ENCODE results near the gene EXOC2. TPM values are rescaled to one million over a fixed set of nuclear protein-coding genes. Genes with fewer than 3 reads are reported as not detected.
A peak's percentile ranks its signal among the peaks of the same experiment; 100 is the strongest.

Gene EXOC2
- total and polyA plus RNA-seq, 10 of the 15 experiments (the other 5 are each of a cell fraction or from before 2014, with no cell fraction given), result 8.7 to 32.8 (median 20.7) TPM

DNA sequence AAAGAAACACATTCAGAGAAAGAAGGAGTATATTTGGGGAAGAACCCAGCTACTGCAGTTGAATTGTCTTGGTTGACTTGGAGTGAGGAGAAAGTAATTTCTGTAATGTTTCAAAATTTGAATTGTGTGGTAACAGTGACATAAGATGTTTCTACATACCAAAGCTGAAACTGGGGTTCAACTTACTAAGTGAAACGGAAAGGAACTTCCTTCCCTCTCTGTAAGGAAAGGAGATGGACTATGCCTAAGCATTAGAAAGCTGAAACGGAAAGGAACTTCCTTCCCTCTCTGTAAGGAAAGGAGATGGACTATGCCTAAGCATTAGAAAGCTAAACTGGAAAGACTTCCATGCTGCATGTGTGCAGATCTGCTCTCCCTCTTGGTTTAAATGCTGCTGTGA, 82.1 kb downstream of the EXOC2 start:
- no peak for DNase-seq (ENCODE audit: low read depth, low spot score)
- no TSS peak for BruUV-seq (replicated peaks)
- Histone ChIP-seq H3K9me3 (replicated peaks; ENCODE audit: control insufficient read depth, insufficient read depth, low read length) (no peaks in the 10 kb centered on the region), H3K4me2 (ENCODE audit: control insufficient read depth, insufficient read depth) (no peak overlapping the region), H3K27me3 (replicated peaks in 1 of 2; ENCODE audit: control insufficient read depth in 2 of 2, insufficient read depth in 2 of 2, low read length in 1 of 2) (no peaks in the 10 kb centered on the region), H3K79me2 (ENCODE audit: control insufficient read depth, insufficient read depth, low read length) (no peaks in the 10 kb centered on the region), H3K4me3 (no peak overlapping the region), H3K36me3 (ENCODE audit: control insufficient read depth in 2 of 2, insufficient read depth in 2 of 2, low read length in 1 of 2) (peaks cover 0 to 3% of the 10 kb centered on the region in 2 experiments; a peak in 2 of 4 replicates), H3K27ac (ENCODE audit: control insufficient read depth, insufficient read depth) (no peak overlapping the region), H3K4me1 (ENCODE audit: control insufficient read depth, insufficient read depth, low read length) (peaks cover 8% of the 10 kb centered on the region; the same call in 1 of the 2 replicates), H4K20me1 (ENCODE audit: control insufficient read depth, insufficient read depth) (no peaks in the 10 kb centered on the region), H2AFZ (ENCODE audit: control insufficient read depth, low read depth, low read length) (no peak overlapping the region), H3K9ac (ENCODE audit: control insufficient read depth, insufficient read depth, low read length) (no peak overlapping the region)
- intact Hi-C loops (cut with micrococcal nuclease; ENCODE audit: unreplicated experiment), result no loop called here
- ChIA-PET POLR2A (no interaction called here), SMC1A (ENCODE audit: uncharacterized antibody, unreplicated experiment) (interaction anchor here (1.2 kb wide), 1 partner anchor 39 kb away, joined by 4 read pairs; no protein-coding TSS in a partner anchor), RAD21 (ENCODE audit: unreplicated experiment) (no interaction called here), CTCF (interaction anchor here (0.6 to 1.8 kb wide), 2 partner anchors 111 to 433 kb away, joined by 3 to 6 read pairs; no protein-coding TSS in a partner anchor)
- 8% methylated on average over 2 of the region's 2 CpGs for WGBS (ENCODE audit: insufficient coverage, insufficient replicate concordance, low lambda C conversion rate, missing lambda C conversion rate)
- peak; percentile 28; the same call in 2 of the 3 replicates for ATAC-seq
- FAIRE-seq, result no peak
- in situ Hi-C loops (cut with MboI), result no loop called here
- no peak for TF ChIP-seq CEBPB (IDR thresholded peaks at IDR 0.05; ENCODE audit: borderline replicate concordance in 1 of 2, low read depth in 2 of 2, low read length in 2 of 2)
- no peak for TF ChIP-seq NFIC (IDR thresholded peaks at IDR 0.05; ENCODE audit: low read depth, low read length)
- no peak for TF ChIP-seq EZH2 (IDR thresholded peaks at IDR 0.05; ENCODE audit: borderline replicate concordance, control insufficient read depth, low read depth, low read length)
- no peak for TF ChIP-seq NKRF (conservative IDR thresholded peaks at IDR 0.05)
- no peak for TF ChIP-seq RUNX3 (IDR thresholded peaks at IDR 0.05; ENCODE audit: low read length)
- TF ChIP-seq IRF3 (IDR thresholded peaks at IDR 0.05), result no peak
- TF ChIP-seq YY1 (IDR thresholded peaks at IDR 0.05; ENCODE audit: low read depth, low read length), result no peak
- TF ChIP-seq YBX1 (IDR thresholded peaks at IDR 0.05), result no peak
- TF ChIP-seq RB1 (IDR thresholded peaks at IDR 0.05; ENCODE audit: borderline replicate concordance), result no peak
- TF ChIP-seq TBL1XR1 (IDR thresholded peaks at IDR 0.05; ENCODE audit: low read depth, low read length), result no peak
- no peak for TF ChIP-seq MXI1 (IDR thresholded peaks at IDR 0.05; ENCODE audit: low read depth, low read length)
- no peak for TF ChIP-seq FOXM1 (IDR thresholded peaks at IDR 0.05; ENCODE audit: low read depth, low read length)
- no peak for TF ChIP-seq ZSCAN29 (IDR thresholded peaks at IDR 0.05)
- no peak for TF ChIP-seq MTA3 (IDR thresholded peaks at IDR 0.05; ENCODE audit: borderline replicate concordance, low read length)
- no peak for TF ChIP-seq SMAD1 (IDR thresholded peaks at IDR 0.05; ENCODE audit: low read depth, partially characterized antibody)
- no peak for TF ChIP-seq KAT2A (conservative IDR thresholded peaks at IDR 0.05; ENCODE audit: control insufficient read depth, low read depth, low read length)
- TF ChIP-seq ZNF207 (IDR thresholded peaks at IDR 0.05; ENCODE audit: borderline replicate concordance), result no peak
- TF ChIP-seq PKNOX1 (IDR thresholded peaks at IDR 0.05), result no peak
- TF ChIP-seq TCF3 (IDR thresholded peaks at IDR 0.05; ENCODE audit: borderline replicate concordance, insufficient read depth, low read depth, low read length), result no peak
